Activated naive CD8-positive, alpha-beta T cell treated with anti-CD3 and anti-CD28 coated beads, Interleukin-2, amount 10 ng/mL, durations not matched to agents 7 days and 5 days (primary cell): ENCODE data around the gene LHPP. TPM values are rescaled to one million over a fixed set of nuclear protein-coding genes. Genes with fewer than 3 reads are reported as not detected.
"Not testable (repeated sequence)": the region's sequence is repeated elsewhere in the genome, so short reads cannot be mapped to it uniquely, and the experiment has no call there.

Experiments used
- ATAC-seq: fragments of 150-1000 bp; cut with Tn5 transposase; one replicate; pipeline ENCODE4 v1.10.0; 2021; ENCODE audit warnings: low read depth, moderate library complexity
- POLR2A ChIA-PET: fragments of 350-600 bp; sonication (Branson Sonifier 250); formaldehyde crosslinking; loops from one replicate; lab custom pipeline; 2021; ENCODE audit warnings: antibody characterized with exemption; lab: Charles Lee
- DNase-seq: peaks from one replicate; pipeline ENCODE4 v3.0.0; 2021
- H3K27ac Mint-ChIP-seq: one replicate; pipeline ENCODE4 v1.8.0; 2022; ENCODE audit warnings: mild to moderate bottlenecking, mixed read lengths
- H3K27me3 Mint-ChIP-seq: one replicate; pipeline ENCODE4 v1.8.0; 2022; ENCODE audit warnings: mild to moderate bottlenecking, moderate library complexity, mixed read lengths
- H3K36me3 Mint-ChIP-seq: one replicate; pipeline ENCODE4 v1.8.0; 2021; ENCODE audit warnings: mild to moderate bottlenecking, mixed read lengths
- H3K4me1 Mint-ChIP-seq: one replicate; pipeline ENCODE4 v1.8.0; 2021; ENCODE audit warnings: mixed read lengths
- H3K4me3 Mint-ChIP-seq: one replicate; pipeline ENCODE4 v1.8.0; 2022; ENCODE audit warnings: mild to moderate bottlenecking, moderate library complexity, mixed read lengths
- H3K9me3 Mint-ChIP-seq: one replicate; pipeline ENCODE4 v1.8.0; 2021; ENCODE audit warnings: mixed read lengths
- total RNA-seq, 2 experiments: library from RNA; stranded (reverse); gene quantifications; one replicate each; pipeline ENCODE4 v1.2.3, GENCODE V29; 2021

Gene LHPP
- total RNA-seq, 2 experiments from 2014 or later, result 21.4 to 24.3 TPM

DNA sequence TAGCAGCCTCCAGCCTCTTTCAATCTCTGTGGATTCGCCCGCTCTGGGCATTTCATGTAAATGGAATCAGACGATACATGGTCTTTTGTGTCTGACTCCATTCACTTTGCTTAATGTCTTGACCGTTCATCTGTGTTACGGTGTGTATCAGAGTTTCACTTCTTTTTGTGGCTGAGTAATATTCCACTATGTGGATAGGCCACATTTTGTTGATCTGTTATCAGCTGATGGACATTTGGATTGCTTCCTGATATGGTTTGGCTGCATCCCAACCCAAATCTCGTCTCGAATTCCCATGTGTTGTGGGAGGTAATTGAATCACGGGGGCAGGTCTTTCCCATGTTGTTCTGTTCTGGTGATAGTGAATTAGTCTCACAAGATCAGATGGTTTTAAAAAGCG, 109.0 kb downstream of the LHPP start:
- Mint-ChIP-seq H3K27me3 (no peaks in the 10 kb centered on the region), H3K9me3 (no peaks in the 10 kb centered on the region), H3K27ac (no peak overlapping the region), H3K4me1 (peaks cover 2% of the 10 kb centered on the region), H3K36me3 (no peaks in the 10 kb centered on the region), H3K4me3 (no peak overlapping the region)
- DNase-seq, result no peak
- ATAC-seq, result no peak
- POLR2A ChIA-PET, result interaction anchor here (0.5 kb wide), 1 partner anchor 68 kb away, joined by 7 read pairs; no protein-coding TSS in a partner anchor

DNA sequence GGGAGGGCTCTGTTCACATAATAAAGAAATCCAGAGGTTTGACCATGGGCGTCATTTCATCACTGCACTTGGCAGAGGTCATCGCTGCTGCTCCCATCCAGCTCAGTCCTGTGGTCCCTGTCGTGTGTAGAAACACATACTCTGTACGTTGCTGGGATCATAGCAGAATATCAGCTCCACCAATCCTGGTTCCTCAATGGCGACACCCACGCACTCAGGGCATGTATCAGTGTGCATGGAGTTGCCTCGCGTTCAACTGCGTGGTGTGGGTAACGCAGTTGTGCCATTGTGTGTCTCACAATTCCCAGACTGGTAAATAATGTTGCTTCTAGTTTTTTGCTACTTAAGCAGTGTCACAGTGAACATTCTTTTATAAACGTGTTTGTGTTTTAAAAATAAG, 111.1 kb downstream of the LHPP start:
- H3K9me3 Mint-ChIP-seq, result no peaks in the 10 kb centered on the region
- DNase-seq (no peak), ATAC-seq (no peak)
- H3K27ac Mint-ChIP-seq, result no peak overlapping the region
- H3K4me1 Mint-ChIP-seq, result peaks cover 2% of the 10 kb centered on the region
- H3K27me3 Mint-ChIP-seq, result no peaks in the 10 kb centered on the region
- H3K4me3 Mint-ChIP-seq, result no peak overlapping the region
- no peaks in the 10 kb centered on the region for H3K36me3 Mint-ChIP-seq
- POLR2A ChIA-PET, result no interaction called here

DNA sequence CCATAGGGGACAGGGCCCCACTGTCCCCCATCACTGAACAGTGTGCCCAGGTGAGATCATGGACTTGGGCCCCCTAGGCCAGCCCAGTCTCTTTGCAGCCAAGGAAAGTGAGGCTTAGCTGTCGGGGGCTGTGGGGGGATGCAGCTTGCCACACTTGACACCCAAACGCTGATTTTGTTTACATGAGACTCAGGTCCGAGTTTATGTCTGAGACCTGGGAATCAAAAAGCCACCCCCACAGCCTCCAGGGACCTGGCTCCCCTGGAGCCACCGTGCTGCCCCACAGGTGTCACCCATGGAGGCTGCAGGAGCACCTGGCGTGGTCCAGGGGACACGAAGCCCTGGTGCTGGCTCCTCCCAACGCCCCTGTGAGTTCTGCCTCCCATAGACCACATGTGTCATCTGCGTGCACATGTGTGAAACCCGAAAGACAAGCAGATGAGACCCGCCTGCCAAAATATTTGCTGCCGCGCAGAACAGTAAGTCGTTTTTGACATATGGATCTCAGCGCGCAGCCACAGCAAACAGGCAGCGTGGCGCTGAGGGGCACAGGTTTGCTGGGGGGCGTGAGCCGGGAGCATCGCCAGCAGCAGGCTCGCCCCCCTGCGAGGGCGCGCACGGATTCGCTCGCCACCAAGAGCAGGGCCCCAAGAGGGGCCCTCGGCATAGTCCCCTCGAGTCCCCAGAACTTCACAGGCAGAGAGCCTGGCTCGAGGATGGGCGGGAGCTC, 112.3 kb downstream of the LHPP start:
- ATAC-seq (no peak), DNase-seq (no peak)
- Mint-ChIP-seq H3K27me3 (no peaks in the 10 kb centered on the region), H3K36me3 (no peaks in the 10 kb centered on the region), H3K4me1 (peaks cover 2% of the 10 kb centered on the region), H3K4me3 (no peak overlapping the region), H3K9me3 (no peaks in the 10 kb centered on the region), H3K27ac (no peak overlapping the region)
- POLR2A ChIA-PET, result no interaction called here

DNA sequence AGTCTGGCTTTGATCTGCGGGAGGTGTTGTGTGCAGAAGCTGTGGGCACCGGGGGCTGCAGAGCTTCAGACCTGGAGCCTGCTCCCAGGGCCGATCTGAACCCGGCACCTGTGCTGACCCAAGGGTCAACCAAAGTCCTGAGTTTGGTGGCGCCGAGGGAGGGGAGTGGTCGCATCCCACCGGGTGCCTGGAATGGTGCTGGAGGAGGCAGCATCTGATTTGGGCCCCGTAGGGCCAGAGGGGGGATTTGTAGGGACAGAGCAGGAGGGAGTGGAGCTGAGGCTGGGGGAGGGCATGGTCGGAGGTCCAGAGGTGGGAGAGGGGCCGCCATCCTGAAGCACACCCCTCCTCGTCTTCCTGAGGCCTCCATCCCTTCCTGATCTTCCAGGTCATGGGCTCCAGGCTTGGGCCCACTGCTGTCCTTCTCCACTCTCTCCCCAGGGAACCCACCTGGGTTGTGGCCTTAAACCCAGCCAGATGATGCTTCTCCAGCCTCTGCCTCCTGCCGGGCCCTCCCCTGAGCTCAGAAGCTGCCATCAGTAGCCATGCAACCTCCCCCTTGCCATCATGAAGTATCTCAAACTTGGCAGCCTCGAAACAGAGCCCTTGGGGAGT, 112.9 kb downstream of the LHPP start:
- no peak for DNase-seq
- no peak overlapping the region for H3K27ac Mint-ChIP-seq
- no peaks in the 10 kb centered on the region for H3K27me3 Mint-ChIP-seq
- POLR2A ChIA-PET, result no interaction called here
- H3K4me3 Mint-ChIP-seq, result no peak overlapping the region
- no peak for ATAC-seq
- H3K9me3 Mint-ChIP-seq, result no peaks in the 10 kb centered on the region
- peaks cover 2% of the 10 kb centered on the region for H3K4me1 Mint-ChIP-seq
- H3K36me3 Mint-ChIP-seq, result no peaks in the 10 kb centered on the region

DNA sequence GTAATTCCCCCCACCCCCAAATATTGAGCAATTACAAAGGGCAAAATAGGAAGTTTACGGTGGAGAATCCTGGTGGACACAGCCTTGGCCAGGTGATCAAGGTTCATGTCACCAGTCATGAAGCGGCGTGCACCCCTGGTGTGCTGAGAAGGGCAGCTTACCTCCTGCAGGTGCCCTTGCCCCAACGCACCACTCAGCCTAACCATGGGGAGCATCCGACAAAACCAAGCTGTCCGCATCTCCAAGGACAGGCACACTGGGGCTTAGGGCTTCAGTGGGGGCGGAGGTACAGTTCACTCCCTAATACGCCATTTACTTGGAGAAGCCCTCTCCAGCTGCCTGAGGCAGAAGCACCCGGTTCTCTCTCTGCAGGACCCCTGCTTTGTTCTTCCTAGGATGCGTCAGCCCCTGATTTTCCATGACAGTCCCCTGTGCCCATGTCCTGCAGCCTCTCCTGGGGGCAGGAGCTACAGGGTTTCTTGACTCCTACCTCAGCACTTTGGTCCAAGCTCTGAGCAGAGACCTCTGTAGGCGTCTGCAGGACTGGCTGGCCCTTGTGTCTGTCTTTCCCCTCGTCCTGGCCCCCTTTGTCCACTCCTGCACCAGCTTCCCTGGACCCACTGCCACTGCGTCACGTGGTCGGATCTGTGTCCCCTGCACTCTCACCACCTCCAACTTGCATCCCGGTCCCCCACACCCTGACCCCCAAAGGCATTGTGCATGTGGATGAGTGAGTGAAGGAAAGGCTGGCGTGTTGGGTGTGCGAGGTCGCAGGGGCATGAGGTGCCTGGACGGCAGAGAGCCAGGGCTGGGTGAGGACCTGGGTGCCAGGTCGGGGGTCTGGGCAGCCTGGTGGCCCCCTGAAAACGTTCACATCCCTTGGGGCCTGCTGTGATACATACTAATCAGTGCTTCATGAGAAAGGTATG, 113.7 kb downstream of the LHPP start:
- no peak for DNase-seq
- H3K4me1 Mint-ChIP-seq, result peaks cover 2% of the 10 kb centered on the region
- POLR2A ChIA-PET, result no interaction called here
- H3K27ac Mint-ChIP-seq, result no peak overlapping the region
- H3K36me3 Mint-ChIP-seq, result no peaks in the 10 kb centered on the region
- peaks cover 2% of the 10 kb centered on the region for H3K27me3 Mint-ChIP-seq
- H3K4me3 Mint-ChIP-seq, result no peak overlapping the region
- H3K9me3 Mint-ChIP-seq, result peaks cover 2% of the 10 kb centered on the region
- no peak for ATAC-seq

DNA sequence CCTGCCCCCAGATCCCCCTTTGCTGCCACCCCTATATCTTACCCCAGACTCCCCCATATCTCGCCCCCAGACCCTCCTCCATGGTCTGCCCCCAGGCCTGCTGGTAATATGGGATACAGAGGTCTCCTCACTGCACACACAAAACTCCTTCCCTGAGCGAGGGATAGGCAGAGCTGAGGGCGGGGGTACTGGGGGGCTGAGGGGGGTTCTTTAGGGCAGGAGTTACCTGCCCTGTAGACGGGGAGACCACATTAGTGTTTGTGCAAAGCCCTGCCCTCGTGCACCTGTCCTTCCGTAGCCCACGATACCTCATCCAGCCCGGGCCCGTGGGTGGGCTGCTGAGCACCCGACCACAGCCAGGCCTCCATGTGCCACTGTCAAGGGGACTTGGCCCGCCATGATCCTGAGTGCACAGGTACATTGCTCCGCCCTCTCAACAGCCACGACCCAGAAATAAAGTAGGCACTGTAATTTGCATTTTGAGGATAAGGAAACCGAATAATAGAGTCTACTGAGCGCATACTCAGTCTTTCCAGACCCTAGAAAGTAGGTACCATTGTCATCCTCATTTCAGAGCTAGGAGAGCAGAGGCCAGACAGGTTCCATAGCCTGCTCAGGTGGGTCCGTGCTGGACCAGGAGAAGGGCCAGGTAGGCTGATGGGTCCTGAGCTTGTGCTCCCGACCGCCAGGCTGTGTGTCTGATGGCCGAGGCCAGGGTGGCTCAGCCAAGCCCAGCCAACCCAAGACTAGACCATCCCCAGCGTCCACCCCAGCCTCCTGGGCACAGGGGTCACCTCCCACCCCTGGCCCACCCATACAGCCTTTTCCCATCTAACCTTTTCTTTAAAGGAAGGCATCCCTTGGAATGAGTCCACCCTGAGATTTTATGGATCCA, 115.2 kb downstream of the LHPP start:
- POLR2A ChIA-PET, result no interaction called here
- H3K4me1 Mint-ChIP-seq, result no peaks in the 10 kb centered on the region
- peaks cover 3% of the 10 kb centered on the region for H3K27me3 Mint-ChIP-seq
- no peaks in the 10 kb centered on the region for H3K36me3 Mint-ChIP-seq
- ATAC-seq (no peak), DNase-seq (no peak)
- H3K9me3 Mint-ChIP-seq, result peaks cover 2% of the 10 kb centered on the region
- no peak overlapping the region for H3K4me3 Mint-ChIP-seq
- no peak overlapping the region for H3K27ac Mint-ChIP-seq

DNA sequence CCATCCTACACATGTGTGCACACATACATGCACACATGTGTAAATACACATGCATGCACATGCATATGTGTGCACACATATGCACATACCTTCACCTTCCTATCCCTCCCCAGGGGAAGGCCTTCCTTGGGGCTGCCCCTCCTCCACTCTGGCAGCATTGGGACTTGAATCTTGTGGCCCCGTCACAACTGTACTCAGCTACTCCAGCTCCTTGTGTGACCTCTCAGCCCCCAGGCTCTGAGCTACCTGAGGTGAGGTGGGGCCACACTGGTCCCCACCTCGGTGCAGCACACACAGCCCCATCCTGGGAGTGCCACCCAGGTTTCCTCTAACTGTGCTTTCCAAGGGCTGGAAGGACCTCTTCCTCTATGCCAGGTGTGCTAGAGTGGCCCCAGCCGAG, 116.0 kb downstream of the LHPP start:
- Mint-ChIP-seq H3K4me1 (no peaks in the 10 kb centered on the region), H3K36me3 (no peaks in the 10 kb centered on the region), H3K27ac (no peak overlapping the region), H3K4me3 (no peak overlapping the region), H3K27me3 (peaks cover 4% of the 10 kb centered on the region), H3K9me3 (peaks cover 3% of the 10 kb centered on the region)
- ATAC-seq, result no peak
- DNase-seq, result no peak
- POLR2A ChIA-PET, result no interaction called here

DNA sequence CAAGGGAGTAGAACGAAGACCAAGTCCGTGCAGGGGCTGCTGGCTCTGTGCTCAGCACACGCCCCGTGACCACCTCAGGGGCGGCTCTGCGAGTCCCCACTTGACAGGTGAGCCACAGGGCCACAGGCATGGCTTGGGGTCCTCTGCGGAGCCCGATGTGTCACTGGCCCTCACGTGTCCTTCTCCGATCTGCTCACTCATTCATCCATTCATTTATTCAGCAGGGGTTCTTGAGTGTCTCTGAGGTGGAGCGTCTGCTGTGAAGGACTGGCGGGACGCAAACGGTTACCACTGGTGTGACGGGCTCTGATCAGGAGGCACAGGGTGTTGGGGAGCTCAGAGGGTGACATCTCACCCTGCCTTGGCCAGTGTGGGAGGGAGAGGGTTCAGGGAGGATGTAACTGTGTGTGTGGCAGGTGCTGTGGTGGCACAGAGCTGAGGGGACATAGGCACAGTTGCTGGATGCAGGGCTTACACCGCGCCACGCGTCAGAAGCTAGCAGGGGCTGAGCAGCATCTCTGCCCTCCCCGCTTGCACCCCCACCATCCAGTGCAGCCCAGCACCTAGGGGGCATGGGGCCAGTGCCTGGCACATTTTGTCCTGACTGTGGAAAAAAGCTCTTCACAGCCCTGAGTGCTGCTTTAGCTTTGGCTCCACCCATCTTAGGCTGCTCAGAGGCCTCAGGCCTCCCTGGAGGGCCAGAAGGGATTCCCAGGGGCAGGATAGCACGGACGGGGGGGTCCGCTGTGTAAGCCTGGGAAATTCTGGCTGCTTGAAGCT, 116.8 kb downstream of the LHPP start:
- peaks cover 8% of the 10 kb centered on the region for H3K27me3 Mint-ChIP-seq
- H3K4me1 Mint-ChIP-seq, result no peaks in the 10 kb centered on the region
- peaks cover 6% of the 10 kb centered on the region for H3K9me3 Mint-ChIP-seq
- ATAC-seq, result no peak
- no peak for DNase-seq
- no peak overlapping the region for H3K27ac Mint-ChIP-seq
- POLR2A ChIA-PET, result no interaction called here
- H3K36me3 Mint-ChIP-seq, result no peaks in the 10 kb centered on the region
- H3K4me3 Mint-ChIP-seq, result no peak overlapping the region

DNA sequence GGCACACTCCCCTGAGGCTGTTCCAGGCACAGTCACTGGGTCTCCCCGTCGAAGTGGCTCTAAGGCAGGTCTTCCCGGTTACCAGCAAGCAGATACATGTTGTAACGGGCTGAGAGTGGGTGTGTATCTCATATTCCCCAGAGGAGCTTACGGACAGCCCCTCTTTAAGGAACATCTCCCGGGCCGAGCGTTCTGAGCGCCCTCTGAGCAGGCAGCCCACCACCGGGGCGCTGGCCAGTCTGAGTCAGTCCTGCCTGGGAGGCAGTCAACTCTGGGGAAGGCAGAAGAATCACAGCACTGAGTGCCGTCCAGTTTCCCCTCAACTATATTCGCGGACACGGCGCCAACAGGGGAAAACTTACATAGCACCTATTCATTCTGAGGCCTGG, 117.4 kb downstream of the LHPP start:
- POLR2A ChIA-PET, result no interaction called here
- DNase-seq, result no peak
- Mint-ChIP-seq H3K36me3 (no peaks in the 10 kb centered on the region), H3K4me3 (no peak overlapping the region), H3K9me3 (peaks cover 7% of the 10 kb centered on the region), H3K27ac (no peak overlapping the region), H3K27me3 (peaks cover 11% of the 10 kb centered on the region), H3K4me1 (no peaks in the 10 kb centered on the region)
- no peak for ATAC-seq

DNA sequence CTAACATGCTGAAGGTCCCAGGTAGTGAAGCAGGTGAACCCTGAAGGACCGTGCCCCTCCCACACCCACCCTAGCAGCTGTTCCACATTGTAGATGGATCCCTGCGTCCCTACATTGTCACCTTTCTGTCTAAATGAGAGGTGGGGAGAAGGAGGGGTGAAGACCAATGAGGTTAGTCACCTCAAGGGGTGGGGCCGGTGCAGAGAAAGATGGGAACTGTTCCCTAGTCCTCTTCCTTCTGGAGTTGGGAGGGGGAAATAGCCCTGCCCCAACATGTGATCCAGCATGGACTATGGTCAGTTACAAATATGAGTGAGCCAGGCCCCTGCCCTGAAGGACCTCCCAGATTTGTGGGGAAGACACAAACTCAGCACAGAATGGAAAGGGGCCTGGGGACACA, 124.5 kb downstream of the LHPP start:
- POLR2A ChIA-PET, result no interaction called here

DNA sequence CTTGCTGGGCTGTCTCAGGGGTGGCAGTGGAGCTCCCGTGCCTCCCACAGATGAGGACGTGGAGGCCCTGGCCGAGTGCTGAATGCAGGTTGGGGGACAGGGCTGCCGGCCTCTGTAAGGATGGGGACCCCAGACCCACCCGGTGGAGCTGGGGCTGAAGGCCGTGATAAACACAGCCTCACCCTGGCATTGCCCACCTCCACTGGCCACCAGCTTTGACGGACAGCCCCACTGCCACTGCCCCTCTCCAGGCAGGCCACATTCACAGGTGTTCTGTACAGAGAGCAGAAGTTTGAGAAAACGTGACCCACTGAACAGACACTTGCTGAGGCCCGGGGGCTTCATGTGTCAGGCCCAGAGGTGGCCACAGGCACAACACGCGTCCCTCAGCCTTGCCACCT, 126.2 kb downstream of the LHPP start:
- ATAC-seq (no peak), DNase-seq (no peak)
- Mint-ChIP-seq H3K27me3 (peaks cover 6% of the 10 kb centered on the region), H3K27ac (no peak overlapping the region), H3K9me3 (peaks cover 4% of the 10 kb centered on the region), H3K4me1 (no peaks in the 10 kb centered on the region), H3K4me3 (no peak overlapping the region), H3K36me3 (no peaks in the 10 kb centered on the region)
- POLR2A ChIA-PET, result no interaction called here

More for the DNA sequence above, 124.5 kb downstream of the LHPP start:
- peaks cover 8% of the 10 kb centered on the region for H3K27me3 Mint-ChIP-seq
- H3K4me1 Mint-ChIP-seq, result no peaks in the 10 kb centered on the region
- ATAC-seq (no peak), DNase-seq (no peak)
- peaks cover 7% of the 10 kb centered on the region for H3K9me3 Mint-ChIP-seq
- no peak overlapping the region for H3K4me3 Mint-ChIP-seq
- H3K27ac Mint-ChIP-seq, result no peak overlapping the region
- no peaks in the 10 kb centered on the region for H3K36me3 Mint-ChIP-seq

DNA sequence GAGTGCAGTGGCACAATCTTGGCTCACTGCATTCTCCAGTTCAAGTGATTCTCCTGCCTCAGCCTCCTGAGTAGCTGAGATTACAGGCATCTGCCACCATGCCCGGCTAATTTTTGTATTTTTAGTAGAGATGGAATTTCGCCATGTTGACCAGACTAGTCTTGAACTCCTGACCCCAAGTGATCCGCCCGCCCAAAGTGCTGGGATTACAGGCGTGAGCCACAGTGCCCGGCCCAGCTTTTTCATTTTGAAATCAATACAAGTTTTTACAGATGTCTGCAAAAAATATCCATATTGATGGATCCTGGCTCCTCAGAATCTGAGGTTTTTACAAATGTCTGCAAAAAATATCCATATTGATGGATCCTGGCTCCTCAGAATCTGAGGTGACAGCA, 126.7 kb downstream of the LHPP start:
- H3K4me3 Mint-ChIP-seq, DNase-seq, H3K36me3 Mint-ChIP-seq, H3K27ac Mint-ChIP-seq, H3K4me1 Mint-ChIP-seq, H3K27me3 Mint-ChIP-seq, ATAC-seq, POLR2A ChIA-PET, H3K9me3 Mint-ChIP-seq: not testable (repeated sequence)
